Measurements from ENCODE around the gene RTP2. TPM values are rescaled to one million over a fixed set of nuclear protein-coding genes. Genes with fewer than 3 reads are reported as not detected.

The RTP2 gene
- total and polyA plus RNA-seq, 5 donors from 2014 or later, result not detected

DNA sequence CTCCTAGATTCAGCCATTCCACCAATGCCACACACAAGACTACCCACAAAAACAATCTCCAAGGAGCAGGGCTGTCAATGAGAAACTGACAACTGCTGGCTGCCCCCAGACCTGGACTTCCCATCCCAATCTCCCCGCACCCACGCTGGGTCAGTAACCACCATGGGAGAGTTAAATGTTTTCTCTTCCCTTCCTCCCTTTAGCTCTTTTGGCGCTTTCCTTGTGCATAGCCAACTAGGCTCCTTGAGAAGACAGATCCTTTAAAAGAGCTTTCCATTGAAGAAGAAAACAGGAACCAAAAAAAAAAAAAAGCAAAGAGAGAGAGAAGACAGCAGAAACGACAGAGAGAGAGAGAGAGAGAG lies 34.6 kb upstream of the RTP2 start:
- Histone ChIP-seq H3K9me3 (ENCODE audit: control insufficient read depth in 2 of 2, low read length in 2 of 2) (no peaks in the 10 kb centered on the region), H3K36me3 (ENCODE audit: control insufficient read depth, insufficient read depth, low read length) (peaks cover 3% of the 10 kb centered on the region), H3K27me3 (ENCODE audit: control insufficient read depth, insufficient read depth, low read length) (no peaks in the 10 kb centered on the region), H3K4me3 (ENCODE audit: low read depth, low read length) (no peak overlapping the region), H3K4me1 (ENCODE audit: control insufficient read depth, insufficient read depth, low read length, poor library complexity, severe bottlenecking) (peaks cover 50% of the 10 kb centered on the region), H3K27ac (ENCODE audit: insufficient read depth, low read length, poor library complexity, severe bottlenecking) (no peak overlapping the region)
- Mint-ChIP-seq H3K27ac (peak overlapping the region; percentile 49 to 97 (median 84)), H3K4me1 (peaks cover 12 to 43% (median 30%) of the 10 kb centered on the region in 4 donors), H3K27me3 (no peaks in the 10 kb centered on the region), H3K9me3 (no peaks in the 10 kb centered on the region), H3K36me3 (peaks cover 4% of the 10 kb centered on the region), H3K4me3 (peak overlapping the region; percentile 95 to 98 (median 97))
- no peak for DNase-seq
- no peak for ATAC-seq (ENCODE audit: low read depth in 2 of 2)

DNA sequence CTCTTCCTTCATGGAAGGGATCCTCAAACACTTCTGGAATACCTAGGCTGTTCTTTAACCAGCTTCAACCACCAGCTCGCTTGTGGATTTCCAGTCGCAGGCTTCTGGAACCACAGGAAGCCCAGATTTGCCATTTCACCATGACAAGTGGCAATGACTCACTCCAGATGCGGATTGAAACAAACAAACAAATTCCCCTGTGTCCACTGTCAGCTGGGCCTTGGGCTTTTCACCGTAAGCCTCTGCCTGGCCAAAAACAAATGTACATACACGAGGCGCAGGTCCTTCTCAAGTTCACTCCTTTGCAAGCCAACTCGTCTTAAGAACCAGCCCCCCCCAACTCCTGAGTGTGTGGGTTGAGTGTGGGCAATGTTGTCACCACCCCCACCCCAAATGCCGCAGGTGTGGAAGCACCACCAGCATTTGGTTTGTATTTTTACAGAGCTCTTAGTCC lies 34.1 kb upstream of the RTP2 start:
- ATAC-seq (ENCODE audit: low read depth in 2 of 2), result no peak
- H3K4me3 ChIP-seq (ENCODE audit: low read depth, low read length), result no peak overlapping the region
- Mint-ChIP-seq H3K27me3 (no peaks in the 10 kb centered on the region), H3K4me3 (peak overlapping the region; percentile 95 to 98 (median 97)), H3K4me1 (peaks cover 9 to 38% (median 27%) of the 10 kb centered on the region in 4 donors), H3K9me3 (no peaks in the 10 kb centered on the region), H3K27ac (peak overlapping the region in 2 of 3 donors; percentile 3 to 32), H3K36me3 (peaks cover 7% of the 10 kb centered on the region)
- DNase-seq, result no peak
- peaks cover 7% of the 10 kb centered on the region for H3K36me3 ChIP-seq (ENCODE audit: control insufficient read depth, insufficient read depth, low read length)
- H3K27ac ChIP-seq (ENCODE audit: insufficient read depth, low read length, poor library complexity, severe bottlenecking), result no peak overlapping the region
- H3K27me3 ChIP-seq (ENCODE audit: control insufficient read depth, insufficient read depth, low read length), result no peaks in the 10 kb centered on the region
- H3K9me3 ChIP-seq (ENCODE audit: control insufficient read depth in 2 of 2, low read length in 2 of 2), result no peaks in the 10 kb centered on the region
- peaks cover 44% of the 10 kb centered on the region for H3K4me1 ChIP-seq (ENCODE audit: control insufficient read depth, insufficient read depth, low read length, poor library complexity, severe bottlenecking)

DNA sequence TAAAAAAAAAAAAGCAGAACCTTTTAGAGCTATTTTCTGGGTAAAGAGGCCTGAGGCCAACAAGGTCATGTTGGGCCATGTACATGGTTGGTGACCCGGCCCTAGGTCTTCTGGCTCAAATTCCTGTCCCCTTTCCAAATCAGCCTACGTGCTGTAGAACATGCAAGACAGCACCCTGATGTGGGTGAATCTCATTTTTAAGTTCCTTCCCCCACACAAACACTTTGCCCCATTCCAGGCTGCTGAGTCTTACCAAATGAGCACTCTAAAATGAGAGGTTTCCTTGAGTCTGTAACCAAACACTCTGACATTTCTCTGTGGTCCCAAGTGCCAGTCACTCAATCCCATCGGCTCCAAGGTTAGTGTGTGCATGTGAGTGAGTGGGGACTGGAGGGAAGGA lies 33.5 kb upstream of the RTP2 start:
- DNase-seq (no peak), ATAC-seq (ENCODE audit: low read depth in 2 of 2) (no peak)
- peaks cover 13% of the 10 kb centered on the region for H3K36me3 Mint-ChIP-seq
- peaks cover 12% of the 10 kb centered on the region for H3K36me3 ChIP-seq (ENCODE audit: control insufficient read depth, insufficient read depth, low read length)
- H3K9me3 ChIP-seq (ENCODE audit: control insufficient read depth in 2 of 2, low read length in 2 of 2), result no peaks in the 10 kb centered on the region
- H3K27ac Mint-ChIP-seq, result peak overlapping the region in 2 of 3 donors; percentile 3 to 65
- H3K4me1 ChIP-seq (ENCODE audit: control insufficient read depth, insufficient read depth, low read length, poor library complexity, severe bottlenecking), result peaks cover 38% of the 10 kb centered on the region
- H3K4me1 Mint-ChIP-seq, result peaks cover 9 to 33% (median 24%) of the 10 kb centered on the region in 4 donors
- no peak overlapping the region for H3K4me3 ChIP-seq (ENCODE audit: low read depth, low read length)
- H3K27me3 ChIP-seq (ENCODE audit: control insufficient read depth, insufficient read depth, low read length), result no peaks in the 10 kb centered on the region
- no peaks in the 10 kb centered on the region for H3K27me3 Mint-ChIP-seq
- H3K4me3 Mint-ChIP-seq, result peak overlapping the region in 3 of 4 donors; percentile 9 to 95 (median 72)
- no peaks in the 10 kb centered on the region for H3K9me3 Mint-ChIP-seq
- H3K27ac ChIP-seq (ENCODE audit: insufficient read depth, low read length, poor library complexity, severe bottlenecking), result no peak overlapping the region

DNA sequence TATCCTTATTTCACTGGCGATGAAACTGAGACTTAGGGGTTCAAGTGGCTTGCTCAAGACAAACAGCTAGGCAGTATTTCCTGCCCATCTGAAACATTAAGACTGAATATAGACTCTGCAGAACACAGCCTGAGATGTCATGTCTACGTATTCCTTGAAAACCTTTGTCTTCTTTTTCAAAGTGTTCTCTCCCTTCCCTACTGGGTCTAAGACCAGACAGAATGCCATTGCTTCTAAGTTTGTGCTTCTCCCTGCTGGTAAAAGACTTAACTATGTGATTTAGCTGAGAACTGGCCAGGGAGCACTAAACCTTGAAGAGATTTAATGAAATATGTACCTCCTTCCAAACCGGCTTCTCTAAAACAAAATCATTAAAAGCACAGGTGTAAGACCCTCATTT lies 33.0 kb upstream of the RTP2 start:
- H3K27me3 ChIP-seq (ENCODE audit: control insufficient read depth, insufficient read depth, low read length), result no peaks in the 10 kb centered on the region

DNA sequence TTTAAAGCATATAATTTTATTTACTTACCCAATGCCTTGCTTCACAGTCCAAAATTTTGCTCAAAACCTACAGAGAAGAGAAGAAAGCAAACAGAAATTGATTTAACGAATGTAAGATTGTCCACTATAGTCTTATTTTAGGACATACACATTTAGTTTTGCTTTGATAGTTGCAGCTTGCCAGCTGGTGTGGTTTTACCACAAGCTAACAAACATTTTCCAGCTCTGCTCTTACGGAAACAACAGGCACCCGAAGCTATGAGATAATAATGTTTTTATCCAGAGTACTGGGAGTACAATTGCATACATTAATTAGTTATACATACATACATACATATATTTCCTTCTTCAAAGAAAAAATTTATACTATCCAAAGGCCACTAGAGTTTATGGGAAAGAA lies 32.5 kb upstream of the RTP2 start:
- DNase-seq, result no peak
- Mint-ChIP-seq H3K4me3 (peak overlapping the region in 2 of 4 donors; percentile 21 to 95), H3K4me1 (peaks cover 9 to 23% (median 19%) of the 10 kb centered on the region in 4 donors), H3K27me3 (no peaks in the 10 kb centered on the region), H3K36me3 (peaks cover 21% of the 10 kb centered on the region), H3K27ac (peak overlapping the region in 1 of 3 donors; percentile 3), H3K9me3 (no peaks in the 10 kb centered on the region)
- Histone ChIP-seq H3K4me3 (ENCODE audit: low read depth, low read length) (no peak overlapping the region), H3K36me3 (ENCODE audit: control insufficient read depth, insufficient read depth, low read length) (peaks cover 21% of the 10 kb centered on the region), H3K27me3 (ENCODE audit: control insufficient read depth, insufficient read depth, low read length) (no peaks in the 10 kb centered on the region), H3K9me3 (ENCODE audit: control insufficient read depth in 2 of 2, low read length in 2 of 2) (no peaks in the 10 kb centered on the region), H3K4me1 (ENCODE audit: control insufficient read depth, insufficient read depth, low read length, poor library complexity, severe bottlenecking) (peaks cover 28% of the 10 kb centered on the region), H3K27ac (ENCODE audit: insufficient read depth, low read length, poor library complexity, severe bottlenecking) (no peak overlapping the region)
- no peak for ATAC-seq (ENCODE audit: low read depth in 2 of 2)

More for the DNA sequence above, 33.0 kb upstream of the RTP2 start:
- ATAC-seq (ENCODE audit: low read depth in 2 of 2), result no peak
- Histone ChIP-seq H3K4me3 (ENCODE audit: low read depth, low read length) (no peak overlapping the region), H3K9me3 (ENCODE audit: control insufficient read depth in 2 of 2, low read length in 2 of 2) (no peaks in the 10 kb centered on the region), H3K36me3 (ENCODE audit: control insufficient read depth, insufficient read depth, low read length) (peaks cover 16% of the 10 kb centered on the region), H3K27ac (ENCODE audit: insufficient read depth, low read length, poor library complexity, severe bottlenecking) (no peak overlapping the region), H3K4me1 (ENCODE audit: control insufficient read depth, insufficient read depth, low read length, poor library complexity, severe bottlenecking) (peaks cover 34% of the 10 kb centered on the region)
- H3K27me3 Mint-ChIP-seq, result no peaks in the 10 kb centered on the region
- no peaks in the 10 kb centered on the region for H3K9me3 Mint-ChIP-seq
- peak overlapping the region in 3 of 4 donors; percentile 9 to 95 (median 72) for H3K4me3 Mint-ChIP-seq
- H3K36me3 Mint-ChIP-seq, result peaks cover 16% of the 10 kb centered on the region
- H3K4me1 Mint-ChIP-seq, result peaks cover 9 to 28% (median 22%) of the 10 kb centered on the region in 4 donors
- no peak for DNase-seq
- H3K27ac Mint-ChIP-seq, result peak overlapping the region in 2 of 3 donors; percentile 3 to 65

- Histone ChIP-seq H3K4me3 (ENCODE audit: low read depth, low read length) (no peak overlapping the region), H3K27me3 (ENCODE audit: control insufficient read depth, insufficient read depth, low read length) (no peaks in the 10 kb centered on the region), H3K36me3 (ENCODE audit: control insufficient read depth, insufficient read depth, low read length) (peaks cover 34% of the 10 kb centered on the region), H3K4me1 (ENCODE audit: control insufficient read depth, insufficient read depth, low read length, poor library complexity, severe bottlenecking) (peaks cover 15% of the 10 kb centered on the region), H3K27ac (ENCODE audit: insufficient read depth, low read length, poor library complexity, severe bottlenecking) (no peak overlapping the region), H3K9me3 (ENCODE audit: control insufficient read depth in 2 of 2, low read length in 2 of 2) (no peaks in the 10 kb centered on the region)
- Mint-ChIP-seq H3K4me3 (no peak overlapping the region), H3K36me3 (peaks cover 31% of the 10 kb centered on the region), H3K4me1 (peaks cover 0 to 16% (median 11%) of the 10 kb centered on the region in 4 donors), H3K27me3 (no peaks in the 10 kb centered on the region), H3K27ac (no peak overlapping the region), H3K9me3 (no peaks in the 10 kb centered on the region)
- DNase-seq (no peak), ATAC-seq (ENCODE audit: low read depth in 2 of 2) (no peak)
Measured at GRCh38 chr3:187733371-187733770, 31.0 kb upstream of the RTP2 start.

- no peaks in the 10 kb centered on the region for H3K9me3 Mint-ChIP-seq
- H3K36me3 Mint-ChIP-seq, result peaks cover 66% of the 10 kb centered on the region
- ATAC-seq (ENCODE audit: low read depth in 2 of 2) (no peak), DNase-seq (no peak)
- Histone ChIP-seq H3K27me3 (ENCODE audit: control insufficient read depth, insufficient read depth, low read length) (no peaks in the 10 kb centered on the region), H3K36me3 (ENCODE audit: control insufficient read depth, insufficient read depth, low read length) (peaks cover 65% of the 10 kb centered on the region), H3K4me3 (ENCODE audit: low read depth, low read length) (no peak overlapping the region), H3K27ac (ENCODE audit: insufficient read depth, low read length, poor library complexity, severe bottlenecking) (no peak overlapping the region), H3K4me1 (ENCODE audit: control insufficient read depth, insufficient read depth, low read length, poor library complexity, severe bottlenecking) (no peaks in the 10 kb centered on the region), H3K9me3 (ENCODE audit: control insufficient read depth in 2 of 2, low read length in 2 of 2) (no peaks in the 10 kb centered on the region)
- no peaks in the 10 kb centered on the region for H3K27me3 Mint-ChIP-seq
- H3K4me1 Mint-ChIP-seq, result peaks cover 0 to 4% (median 0%) of the 10 kb centered on the region in 4 donors
- H3K27ac Mint-ChIP-seq, result no peak overlapping the region
- H3K4me3 Mint-ChIP-seq, result no peak overlapping the region
Measured at GRCh38 chr3:187729598-187729997, 27.2 kb upstream of the RTP2 start.

DNA sequence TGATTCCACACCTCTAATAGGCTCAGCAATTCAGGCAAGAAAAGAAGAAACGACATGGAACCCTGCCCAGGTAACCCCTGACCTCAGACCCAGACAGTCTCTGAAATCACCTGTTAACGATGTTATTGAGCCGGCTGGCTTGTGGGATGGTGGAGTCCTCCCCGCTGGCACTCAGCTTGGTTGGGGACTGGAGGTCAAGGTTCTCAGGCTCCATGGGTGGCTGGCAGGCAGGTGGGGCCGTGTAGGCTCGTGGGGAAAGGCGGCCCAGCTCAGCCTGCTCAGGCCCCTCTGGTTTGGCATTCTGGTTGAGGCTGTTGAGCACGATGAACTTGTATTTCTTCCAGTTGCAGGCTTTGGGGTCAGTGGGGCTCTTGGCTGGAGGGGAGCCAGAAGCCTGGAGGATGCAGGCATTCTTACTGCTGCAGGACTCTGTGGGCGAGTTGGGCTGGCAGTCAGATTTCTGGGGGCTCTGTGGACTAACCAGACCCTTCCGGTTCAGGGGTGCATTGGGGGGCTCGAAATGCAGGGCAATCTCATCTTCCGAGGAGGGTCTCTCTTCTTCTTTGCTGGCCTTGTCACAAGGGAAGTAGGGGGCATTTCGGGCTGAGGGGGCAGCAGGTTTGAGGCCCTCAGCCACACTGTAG lies 26.7 kb upstream of the RTP2 start:
- Mint-ChIP-seq H3K27ac (peak overlapping the region in 1 of 3 donors; percentile 43), H3K4me3 (no peak overlapping the region), H3K36me3 (peaks cover 69% of the 10 kb centered on the region), H3K27me3 (no peaks in the 10 kb centered on the region), H3K9me3 (no peaks in the 10 kb centered on the region), H3K4me1 (peaks cover 0 to 2% (median 0%) of the 10 kb centered on the region in 4 donors)
- DNase-seq (no peak), ATAC-seq (ENCODE audit: low read depth in 2 of 2) (no peak)
- H3K27me3 ChIP-seq (ENCODE audit: control insufficient read depth, insufficient read depth, low read length), result no peaks in the 10 kb centered on the region
- H3K27ac ChIP-seq (ENCODE audit: insufficient read depth, low read length, poor library complexity, severe bottlenecking), result no peak overlapping the region
- no peaks in the 10 kb centered on the region for H3K9me3 ChIP-seq (ENCODE audit: control insufficient read depth in 2 of 2, low read length in 2 of 2)
- H3K4me1 ChIP-seq (ENCODE audit: control insufficient read depth, insufficient read depth, low read length, poor library complexity, severe bottlenecking), result no peaks in the 10 kb centered on the region
- H3K4me3 ChIP-seq (ENCODE audit: low read depth, low read length), result no peak overlapping the region
- peaks cover 70% of the 10 kb centered on the region for H3K36me3 ChIP-seq (ENCODE audit: control insufficient read depth, insufficient read depth, low read length)

Data from CD4-positive, CD25-positive, alpha-beta regulatory T cell (primary cell).